ENCODE measurements around the gene SYT13.
A peak's percentile ranks its signal among the peaks of the same experiment; 100 is the strongest.
"Not testable (repeated sequence)": the region's sequence is repeated elsewhere in the genome, so short reads cannot be mapped to it uniquely, and the experiment has no call there.

SYT13 gene

GRCh38 chr11:45262900-45263299, 23.2 kb downstream of the SYT13 start:
- H3K36me3 ChIP-seq (replicated peaks), result no peaks in the 10 kb centered on the region
- H3K27me3 ChIP-seq (ENCODE audit: low read depth), result no peaks in the 10 kb centered on the region
- no peaks in the 10 kb centered on the region for H3K9me3 ChIP-seq
- DNase-seq (ENCODE audit: low spot score in 2 of 2), result no peak
- no peaks in the 10 kb centered on the region for H3K4me1 ChIP-seq
- no peak overlapping the region for H3K4me3 ChIP-seq
- in situ Hi-C loops (cut with MboI; ENCODE audit: low sequenced_read_pairs), result no loop called here

- Histone ChIP-seq H3K27me3 (ENCODE audit: low read depth) (no peaks in the 10 kb centered on the region), H3K9me3 (no peaks in the 10 kb centered on the region), H3K4me1 (no peaks in the 10 kb centered on the region), H3K4me3 (no peak overlapping the region), H3K36me3 (replicated peaks) (no peaks in the 10 kb centered on the region)
- no peak for DNase-seq (ENCODE audit: low spot score in 2 of 2)
- in situ Hi-C loops (cut with MboI; ENCODE audit: low sequenced_read_pairs), result no loop called here
These were observed 26.1 kb downstream of the SYT13 start for GRCh38 chr11:45260071-45260470.

GRCh38 chr11:45259592-45259991, 26.5 kb downstream of the SYT13 start:
- Histone ChIP-seq H3K9me3 (no peaks in the 10 kb centered on the region), H3K4me1 (no peaks in the 10 kb centered on the region), H3K4me3 (no peak overlapping the region), H3K27me3 (ENCODE audit: low read depth) (no peaks in the 10 kb centered on the region), H3K36me3 (replicated peaks) (no peaks in the 10 kb centered on the region)
- in situ Hi-C loops (cut with MboI; ENCODE audit: low sequenced_read_pairs), result no loop called here
- no peak for DNase-seq (ENCODE audit: low spot score in 2 of 2)

- Histone ChIP-seq H3K4me1 (no peaks in the 10 kb centered on the region), H3K36me3 (replicated peaks) (no peaks in the 10 kb centered on the region), H3K4me3 (no peak overlapping the region), H3K9me3 (no peaks in the 10 kb centered on the region), H3K27me3 (ENCODE audit: low read depth) (no peaks in the 10 kb centered on the region)
- in situ Hi-C loops (cut with MboI; ENCODE audit: low sequenced_read_pairs), result no loop called here
- no peak for DNase-seq (ENCODE audit: low spot score in 2 of 2)
These were observed 27.1 kb downstream of the SYT13 start for GRCh38 chr11:45258982-45259530.

GRCh38 chr11:45254070-45254469, 32.1 kb downstream of the SYT13 start:
- Histone ChIP-seq H3K9me3 (no peaks in the 10 kb centered on the region), H3K4me1 (no peaks in the 10 kb centered on the region), H3K27me3 (ENCODE audit: low read depth) (no peaks in the 10 kb centered on the region), H3K4me3 (no peak overlapping the region), H3K36me3 (replicated peaks) (no peaks in the 10 kb centered on the region)
- in situ Hi-C loops (cut with MboI; ENCODE audit: low sequenced_read_pairs), result no loop called here
- no peak for DNase-seq (ENCODE audit: low spot score in 2 of 2)

GRCh38 chr11:45253640-45254039, 32.5 kb downstream of the SYT13 start:
- no peak for DNase-seq (ENCODE audit: low spot score in 2 of 2)
- Histone ChIP-seq H3K36me3 (replicated peaks) (no peaks in the 10 kb centered on the region), H3K4me1 (no peaks in the 10 kb centered on the region), H3K27me3 (ENCODE audit: low read depth) (no peaks in the 10 kb centered on the region), H3K9me3 (no peaks in the 10 kb centered on the region), H3K4me3 (no peak overlapping the region)
- in situ Hi-C loops (cut with MboI; ENCODE audit: low sequenced_read_pairs), result no loop called here

- Histone ChIP-seq H3K4me3 (no peak overlapping the region), H3K4me1 (no peaks in the 10 kb centered on the region), H3K36me3 (replicated peaks) (no peaks in the 10 kb centered on the region), H3K9me3 (no peaks in the 10 kb centered on the region), H3K27me3 (ENCODE audit: low read depth) (no peaks in the 10 kb centered on the region)
- DNase-seq (ENCODE audit: low spot score in 2 of 2), result no peak
- in situ Hi-C loops (cut with MboI; ENCODE audit: low sequenced_read_pairs), result no loop called here
These were observed 33.3 kb downstream of the SYT13 start for GRCh38 chr11:45252877-45253276.

GRCh38 chr11:45252134-45252856, 33.8 kb downstream of the SYT13 start:
- in situ Hi-C loops (cut with MboI; ENCODE audit: low sequenced_read_pairs), result no loop called here
- H3K9me3 ChIP-seq, result no peaks in the 10 kb centered on the region
- DNase-seq (ENCODE audit: low spot score in 2 of 2), result peak; percentile 34 to 82
- H3K4me3 ChIP-seq, result no peak overlapping the region
- H3K4me1 ChIP-seq, result no peaks in the 10 kb centered on the region
- no peaks in the 10 kb centered on the region for H3K27me3 ChIP-seq (ENCODE audit: low read depth)
- H3K36me3 ChIP-seq (replicated peaks), result no peaks in the 10 kb centered on the region

GRCh38 chr11:45250035-45250718, 36.0 kb downstream of the SYT13 start:
- no peak for DNase-seq (ENCODE audit: low spot score in 2 of 2)
- no peaks in the 10 kb centered on the region for H3K27me3 ChIP-seq (ENCODE audit: low read depth)
- H3K9me3 ChIP-seq, result no peaks in the 10 kb centered on the region
- H3K4me3 ChIP-seq, result no peak overlapping the region
- no peaks in the 10 kb centered on the region for H3K36me3 ChIP-seq (replicated peaks)
- in situ Hi-C loops (cut with MboI; ENCODE audit: low sequenced_read_pairs), result no loop called here
- H3K4me1 ChIP-seq, result no peaks in the 10 kb centered on the region

GRCh38 chr11:45249372-45249771, 36.8 kb downstream of the SYT13 start:
- H3K4me3 ChIP-seq; H3K27me3 ChIP-seq (ENCODE audit: low read depth); H3K9me3 ChIP-seq; H3K4me1 ChIP-seq; in situ Hi-C loops (cut with MboI; ENCODE audit: low sequenced_read_pairs); H3K36me3 ChIP-seq (replicated peaks); DNase-seq (ENCODE audit: low spot score in 2 of 2): not testable (repeated sequence)

- in situ Hi-C loops (cut with MboI; ENCODE audit: low sequenced_read_pairs), result no loop called here
- no peaks in the 10 kb centered on the region for H3K4me1 ChIP-seq
- H3K9me3 ChIP-seq, result no peaks in the 10 kb centered on the region
- no peak overlapping the region for H3K4me3 ChIP-seq
- H3K36me3 ChIP-seq (replicated peaks), result no peaks in the 10 kb centered on the region
- DNase-seq (ENCODE audit: low spot score in 2 of 2), result no peak
- no peaks in the 10 kb centered on the region for H3K27me3 ChIP-seq (ENCODE audit: low read depth)
These were observed 37.6 kb downstream of the SYT13 start for GRCh38 chr11:45248501-45249011.

GRCh38 chr11:45247433-45247832, 38.7 kb downstream of the SYT13 start:
- H3K27me3 ChIP-seq (ENCODE audit: low read depth), result no peaks in the 10 kb centered on the region
- no peak for DNase-seq (ENCODE audit: low spot score in 2 of 2)

GRCh38 chr11:45246241-45246640, 39.9 kb downstream of the SYT13 start:
- H3K4me3 ChIP-seq, result no peak overlapping the region
- H3K27me3 ChIP-seq (ENCODE audit: low read depth), result no peaks in the 10 kb centered on the region
- no peaks in the 10 kb centered on the region for H3K36me3 ChIP-seq (replicated peaks)
- no peaks in the 10 kb centered on the region for H3K4me1 ChIP-seq
- DNase-seq (ENCODE audit: low spot score in 2 of 2), result no peak
- in situ Hi-C loops (cut with MboI; ENCODE audit: low sequenced_read_pairs), result no loop called here
- no peaks in the 10 kb centered on the region for H3K9me3 ChIP-seq

More at GRCh38 chr11:45247433-45247832, 38.7 kb downstream of the SYT13 start:
- Histone ChIP-seq H3K9me3 (no peaks in the 10 kb centered on the region), H3K36me3 (replicated peaks) (no peaks in the 10 kb centered on the region), H3K4me3 (no peak overlapping the region), H3K4me1 (no peaks in the 10 kb centered on the region)
- in situ Hi-C loops (cut with MboI; ENCODE audit: low sequenced_read_pairs), result no loop called here
